Measurements from ENCODE around the gene LGALS9C.
"Not testable (repeated sequence)": the region's sequence is repeated elsewhere in the genome, so short reads cannot be mapped to it uniquely, and the experiment has no call there.

DNA sequence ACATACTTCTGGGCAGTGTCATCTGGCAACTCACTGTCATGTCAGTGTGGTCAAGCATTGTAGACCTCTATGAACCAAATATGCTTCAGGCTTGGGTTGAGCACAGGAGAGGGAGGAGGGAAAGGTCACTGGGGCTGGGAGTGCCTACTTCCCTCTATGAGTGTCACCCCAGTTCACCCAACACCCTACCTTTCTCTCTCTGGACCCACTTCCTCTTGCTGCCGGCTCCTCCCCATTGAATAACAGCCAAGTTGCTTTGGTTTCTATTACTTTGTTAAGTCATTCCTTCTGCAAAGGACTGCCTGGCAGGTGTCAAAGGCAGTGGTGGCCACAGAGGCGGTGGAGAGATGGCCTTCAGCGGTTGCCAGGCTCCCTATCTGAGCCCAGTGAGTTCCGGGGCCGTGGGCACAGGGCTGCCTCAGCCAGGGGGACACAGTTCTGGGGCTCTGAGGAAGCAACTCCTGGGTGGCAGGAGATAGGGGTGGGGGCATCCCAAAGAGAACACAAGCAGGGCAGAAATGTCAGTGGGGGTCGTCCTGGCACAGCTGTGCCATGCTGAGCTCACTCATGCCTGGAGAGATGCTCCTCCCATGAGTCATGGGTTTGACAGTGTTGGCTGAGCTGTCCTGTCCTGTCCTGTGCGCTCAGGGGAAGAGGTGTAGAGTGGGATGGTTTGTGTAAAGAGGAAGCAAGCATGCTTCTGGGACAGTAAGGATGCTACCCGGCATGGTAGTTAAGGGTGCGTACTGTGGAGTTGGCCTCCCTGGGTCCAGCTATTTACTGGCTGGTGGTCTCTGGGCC is at the start of gene LGALS9C:
- TF ChIP-seq, protein P1, sequence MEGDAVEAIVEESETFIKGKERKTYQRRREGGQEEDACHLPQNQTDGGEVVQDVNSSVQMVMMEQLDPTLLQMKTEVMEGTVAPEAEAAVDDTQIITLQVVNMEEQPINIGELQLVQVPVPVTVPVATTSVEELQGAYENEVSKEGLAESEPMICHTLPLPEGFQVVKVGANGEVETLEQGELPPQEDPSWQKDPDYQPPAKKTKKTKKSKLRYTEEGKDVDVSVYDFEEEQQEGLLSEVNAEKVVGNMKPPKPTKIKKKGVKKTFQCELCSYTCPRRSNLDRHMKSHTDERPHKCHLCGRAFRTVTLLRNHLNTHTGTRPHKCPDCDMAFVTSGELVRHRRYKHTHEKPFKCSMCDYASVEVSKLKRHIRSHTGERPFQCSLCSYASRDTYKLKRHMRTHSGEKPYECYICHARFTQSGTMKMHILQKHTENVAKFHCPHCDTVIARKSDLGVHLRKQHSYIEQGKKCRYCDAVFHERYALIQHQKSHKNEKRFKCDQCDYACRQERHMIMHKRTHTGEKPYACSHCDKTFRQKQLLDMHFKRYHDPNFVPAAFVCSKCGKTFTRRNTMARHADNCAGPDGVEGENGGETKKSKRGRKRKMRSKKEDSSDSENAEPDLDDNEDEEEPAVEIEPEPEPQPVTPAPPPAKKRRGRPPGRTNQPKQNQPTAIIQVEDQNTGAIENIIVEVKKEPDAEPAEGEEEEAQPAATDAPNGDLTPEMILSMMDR (conservative IDR thresholded peaks at IDR 0.05 in 1 of 2, IDR thresholded peaks at IDR 0.05 in 1 of 2; ENCODE audit: low read depth in 1 of 2, low read length in 2 of 2) = not testable (repeated sequence)
- not testable (repeated sequence) for TF ChIP-seq EZH2 (IDR thresholded peaks at IDR 0.05; ENCODE audit: low read length, missing control alignments)
